Measurements from ENCODE around the gene RTP4.

The RTP4 gene, protein sequence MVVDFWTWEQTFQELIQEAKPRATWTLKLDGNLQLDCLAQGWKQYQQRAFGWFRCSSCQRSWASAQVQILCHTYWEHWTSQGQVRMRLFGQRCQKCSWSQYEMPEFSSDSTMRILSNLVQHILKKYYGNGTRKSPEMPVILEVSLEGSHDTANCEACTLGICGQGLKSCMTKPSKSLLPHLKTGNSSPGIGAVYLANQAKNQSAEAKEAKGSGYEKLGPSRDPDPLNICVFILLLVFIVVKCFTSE

DNA sequence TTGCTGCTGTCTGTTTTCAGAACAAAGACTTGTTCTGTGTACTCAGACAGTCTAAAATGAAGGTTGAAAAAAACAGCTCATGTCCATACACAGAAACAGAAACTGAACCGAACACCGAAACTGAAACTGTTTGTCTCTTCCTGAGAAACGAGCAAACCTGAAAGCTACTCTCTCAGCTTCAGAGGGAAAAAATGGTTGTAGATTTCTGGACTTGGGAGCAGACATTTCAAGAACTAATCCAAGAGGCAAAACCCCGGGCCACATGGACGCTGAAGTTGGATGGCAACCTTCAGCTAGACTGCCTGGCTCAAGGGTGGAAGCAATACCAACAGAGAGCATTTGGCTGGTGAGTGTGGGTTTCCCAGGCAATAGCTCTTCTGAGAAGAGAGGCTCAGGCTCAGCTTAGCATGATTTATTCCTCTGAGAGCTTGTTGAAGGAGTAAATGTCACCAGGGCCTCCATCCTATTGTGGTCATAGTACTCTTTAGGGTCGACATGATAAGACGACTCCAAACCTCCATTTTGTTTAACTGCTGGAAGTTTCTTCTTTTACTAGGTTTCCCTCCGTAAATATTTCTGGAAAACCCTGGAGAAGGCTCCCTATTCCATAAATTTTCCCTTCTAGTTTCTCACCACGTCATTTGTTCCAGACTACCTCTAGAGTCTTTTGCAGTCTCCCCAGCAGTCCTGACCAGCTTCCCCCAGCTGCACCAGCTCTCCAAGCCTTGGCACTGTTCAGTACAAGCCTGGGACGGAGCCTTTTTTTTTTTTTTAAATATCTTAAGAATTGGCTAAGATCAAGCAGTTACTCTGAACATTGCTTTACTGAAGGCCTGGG is at the start of gene RTP4:
Gene RTP4 (plus strand): TSS at position 135 of the 838 bp plus-strand sequence. CDS start 57 bp downstream, at position 192.
- no peak for DNase-seq (ENCODE audit: low read depth in 2 of 2)

DNA sequence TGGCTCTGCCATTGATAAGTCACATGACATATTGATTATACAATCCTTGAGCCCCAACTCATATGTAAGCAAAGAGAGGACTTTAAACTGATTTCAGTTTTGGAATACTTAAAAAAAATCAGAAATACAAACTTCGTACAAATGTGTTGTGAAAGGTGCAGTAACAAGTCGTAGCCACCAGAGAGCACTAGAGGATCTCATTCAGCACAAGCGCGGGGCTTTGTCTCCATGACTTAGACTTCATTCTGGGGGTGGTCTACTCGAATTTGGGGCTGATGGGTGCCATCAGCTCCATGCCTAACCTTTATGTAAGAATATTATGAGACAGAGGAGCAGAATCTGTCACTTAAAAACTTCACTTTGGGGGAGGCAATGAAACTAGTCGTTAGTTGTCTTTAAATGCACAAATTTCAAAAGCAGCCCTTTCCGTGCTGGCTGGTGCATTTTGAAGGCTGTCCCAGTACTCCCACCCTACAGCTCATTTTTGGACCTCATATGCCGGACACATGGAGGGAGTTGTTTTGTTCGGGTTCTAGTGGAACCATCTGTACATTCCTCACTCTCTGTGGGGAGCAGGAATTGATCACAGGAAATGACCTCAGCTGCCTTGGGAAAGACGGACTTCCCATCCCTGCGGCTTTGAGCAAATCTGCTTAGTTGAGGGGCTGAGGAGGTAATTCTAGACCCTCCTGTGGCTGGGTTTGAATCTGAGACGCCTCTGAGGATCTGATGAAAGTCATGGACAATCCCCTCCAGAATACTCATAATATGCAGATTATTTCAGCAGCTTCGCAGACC is 49.2 kb upstream of the RTP4 start:
- DNase-seq (ENCODE audit: low read depth in 2 of 2), result peak in 1 of 2 experiments; percentile 17

DNA sequence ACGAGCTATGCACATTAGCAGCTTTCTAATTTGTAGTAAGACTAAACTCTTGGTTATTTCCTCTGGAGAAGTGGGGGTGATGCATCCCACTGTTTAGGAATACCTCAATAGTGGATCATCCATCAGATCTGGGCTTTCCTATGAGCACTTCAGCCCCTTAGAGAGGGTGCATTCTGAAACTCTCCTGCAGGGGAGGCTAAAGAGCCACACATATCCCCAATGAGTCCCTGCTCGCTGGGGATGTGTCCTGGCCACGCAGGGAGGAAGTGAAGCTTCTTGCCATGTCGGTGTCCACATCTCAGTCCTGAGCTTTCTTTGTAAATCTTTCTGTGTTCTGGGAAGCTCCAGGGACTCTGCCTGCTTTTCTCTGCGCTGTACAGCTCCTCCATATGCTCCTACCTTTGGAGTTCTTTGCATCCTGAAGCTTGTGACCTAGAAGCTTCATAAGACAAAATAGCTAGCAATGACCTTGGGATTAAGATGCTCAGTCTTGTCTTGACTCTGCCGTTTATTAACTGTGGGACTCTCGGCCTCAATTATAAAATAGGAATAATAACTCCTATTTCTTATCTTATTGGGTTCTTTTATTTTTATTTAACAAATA is 48.4 kb upstream of the RTP4 start:
- DNase-seq (ENCODE audit: low read depth in 2 of 2), result peak; percentile 19 to 56

DNA sequence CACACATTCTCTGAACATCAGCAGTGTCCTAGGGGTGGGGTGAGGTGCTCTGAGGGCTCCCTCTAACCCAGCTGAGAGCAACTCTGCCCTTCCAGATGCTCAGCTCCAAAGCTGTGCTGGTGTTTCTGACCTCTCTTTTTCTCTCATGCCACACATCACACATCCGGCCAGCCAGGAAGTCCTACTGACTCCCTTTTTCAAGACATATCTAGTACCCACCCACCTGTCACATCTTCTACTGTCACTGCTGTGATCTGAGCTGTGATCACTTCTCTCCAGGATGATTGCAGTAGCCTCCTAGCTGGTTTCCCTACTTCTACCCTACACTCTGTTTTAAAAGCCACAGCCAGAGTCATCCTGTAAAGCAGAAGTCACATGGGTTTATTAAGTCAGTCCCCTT is 46.4 kb upstream of the RTP4 start:
- no peak for DNase-seq (ENCODE audit: low read depth in 2 of 2)

DNA sequence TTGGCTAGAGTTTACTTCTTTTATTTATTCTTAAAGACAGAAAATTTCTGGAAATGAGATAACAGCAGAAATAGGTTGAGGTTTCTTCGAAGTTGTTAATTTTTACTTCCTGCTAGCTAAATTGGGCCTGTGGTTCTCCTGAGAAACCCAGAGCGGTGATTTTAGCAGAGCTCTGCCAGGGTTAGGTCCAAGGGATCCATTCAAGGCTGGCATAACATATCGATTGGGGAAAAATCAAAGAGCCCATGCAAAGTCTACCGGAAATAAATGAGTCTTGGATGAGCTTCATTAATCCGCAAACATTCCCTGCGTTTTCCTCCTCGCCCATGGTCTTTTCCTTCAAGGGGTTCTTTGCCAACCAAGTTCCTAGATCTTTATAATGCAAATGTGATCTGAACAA is 45.9 kb upstream of the RTP4 start:
- DNase-seq (ENCODE audit: low read depth in 2 of 2), result no peak

DNA sequence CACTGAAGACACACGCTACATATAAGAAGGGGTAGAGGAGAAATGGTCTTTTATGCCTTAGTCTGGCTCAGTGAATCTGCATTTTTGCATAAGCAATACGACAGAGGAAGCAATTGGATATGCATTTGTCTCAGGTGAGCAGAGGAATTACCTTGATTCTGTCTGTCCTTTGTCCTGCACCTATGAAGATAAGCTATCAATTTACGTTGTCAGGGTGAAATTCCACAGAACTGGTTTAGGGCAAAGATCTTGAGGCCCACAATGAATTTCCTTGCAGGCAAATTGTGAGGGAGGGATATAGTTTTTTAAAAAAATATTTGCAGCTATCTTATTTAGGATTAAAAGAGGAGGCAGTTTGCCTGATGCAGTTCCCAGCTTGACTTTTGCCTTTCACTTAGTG is 45.1 kb upstream of the RTP4 start:
- DNase-seq (ENCODE audit: low read depth in 2 of 2), result no peak

DNA sequence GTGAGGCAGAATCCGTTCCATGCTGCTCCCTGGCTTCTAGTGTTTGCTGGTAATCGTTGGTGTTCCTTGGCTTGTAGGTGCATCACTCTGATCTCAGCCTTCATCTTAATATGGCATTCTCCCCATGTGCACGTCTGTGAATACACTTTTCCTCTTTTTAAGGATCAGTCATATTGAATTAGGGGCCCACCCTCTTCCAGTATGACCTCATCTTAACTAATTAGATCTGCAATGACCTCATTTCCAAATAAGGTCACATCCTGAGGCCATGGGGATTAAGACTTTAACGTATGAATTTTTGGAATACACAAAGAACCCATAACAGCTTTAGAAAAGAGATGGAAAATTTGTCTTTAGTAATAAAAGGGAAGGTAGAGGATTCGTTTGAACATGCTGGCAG is 42.6 kb upstream of the RTP4 start:
- DNase-seq (ENCODE audit: low read depth in 2 of 2), result no peak

DNA sequence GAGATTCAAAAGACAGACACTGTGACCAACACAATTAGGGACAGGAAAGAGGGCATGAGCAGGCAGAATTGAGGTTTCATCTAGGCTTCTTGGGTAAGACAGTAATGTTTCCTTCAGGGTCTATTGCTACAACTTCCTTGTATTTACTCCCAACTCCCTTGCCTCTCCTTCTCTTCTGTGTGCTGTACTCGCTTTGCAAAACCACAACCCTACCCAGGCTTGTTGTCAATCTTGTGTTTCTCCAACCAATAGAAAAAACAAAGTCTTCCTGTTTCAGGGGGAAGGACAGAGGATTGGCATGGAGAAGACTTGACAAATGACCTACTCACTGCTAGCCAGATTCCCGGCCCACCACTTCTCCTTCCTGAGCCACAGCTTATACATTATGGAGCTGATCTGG is 40.3 kb upstream of the RTP4 start:
- no peak for DNase-seq (ENCODE audit: low read depth in 2 of 2)

DNA sequence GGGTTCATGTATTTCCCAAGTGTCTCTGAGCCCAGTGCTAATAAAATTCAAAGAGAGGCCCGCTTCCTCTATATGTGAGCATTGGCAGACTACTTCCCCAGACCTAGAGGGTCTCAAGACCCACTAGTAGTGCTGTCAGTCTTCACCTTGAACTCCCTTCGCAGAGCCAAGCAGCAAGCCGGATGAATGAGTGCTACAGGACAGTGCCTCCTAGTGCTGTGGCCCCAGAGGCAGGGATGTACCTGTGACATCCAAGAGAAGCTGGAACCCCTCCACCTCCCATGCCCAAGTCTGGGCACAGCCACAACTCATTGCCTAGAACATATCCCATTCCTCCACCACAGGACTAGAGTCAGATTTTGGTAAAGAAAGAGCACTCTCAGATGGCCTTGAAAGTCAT is 39.5 kb upstream of the RTP4 start:
- DNase-seq (ENCODE audit: low read depth in 2 of 2), result no peak

DNA sequence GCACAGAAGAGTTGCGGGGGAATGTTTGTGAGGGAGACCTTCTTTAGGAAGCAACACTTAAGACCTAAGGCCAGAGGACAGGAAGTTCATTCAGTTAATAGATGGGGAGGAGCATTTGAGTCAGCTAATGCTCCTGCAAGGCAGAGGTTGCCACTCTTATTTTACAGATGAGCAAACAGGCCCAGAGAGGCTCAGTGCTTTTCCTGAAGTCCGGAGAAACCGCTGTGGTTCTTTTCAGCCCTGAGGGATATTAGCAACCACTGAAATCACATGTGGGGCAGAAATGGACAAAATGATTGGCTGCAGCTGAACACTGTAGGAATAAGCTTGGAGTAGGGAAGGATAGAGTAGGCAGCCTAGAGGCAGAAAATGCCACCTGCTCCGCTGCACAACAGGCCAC is 33.3 kb upstream of the RTP4 start:
- no peak for DNase-seq (ENCODE audit: low read depth in 2 of 2)

DNA sequence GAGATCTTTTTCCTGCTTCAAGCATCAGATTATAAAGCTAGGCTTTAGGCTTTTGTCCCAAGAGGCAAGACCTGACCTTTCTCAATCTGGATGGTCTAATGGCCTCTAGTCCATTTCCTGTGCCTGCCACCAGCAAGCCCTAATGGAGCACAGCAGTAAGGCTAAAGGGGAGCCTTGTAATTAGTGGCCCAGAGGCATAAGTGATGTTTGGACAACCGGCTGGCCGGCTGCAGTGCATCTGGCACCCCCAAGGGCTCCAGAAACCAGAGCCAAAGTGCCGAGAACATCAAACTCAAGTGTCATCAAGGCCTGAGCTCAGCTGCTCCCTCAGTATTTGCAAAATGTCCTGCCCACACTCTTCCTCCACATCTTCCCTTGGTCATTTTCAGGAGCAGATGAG is 31.9 kb upstream of the RTP4 start:
- DNase-seq (ENCODE audit: low read depth in 2 of 2), result no peak

DNA sequence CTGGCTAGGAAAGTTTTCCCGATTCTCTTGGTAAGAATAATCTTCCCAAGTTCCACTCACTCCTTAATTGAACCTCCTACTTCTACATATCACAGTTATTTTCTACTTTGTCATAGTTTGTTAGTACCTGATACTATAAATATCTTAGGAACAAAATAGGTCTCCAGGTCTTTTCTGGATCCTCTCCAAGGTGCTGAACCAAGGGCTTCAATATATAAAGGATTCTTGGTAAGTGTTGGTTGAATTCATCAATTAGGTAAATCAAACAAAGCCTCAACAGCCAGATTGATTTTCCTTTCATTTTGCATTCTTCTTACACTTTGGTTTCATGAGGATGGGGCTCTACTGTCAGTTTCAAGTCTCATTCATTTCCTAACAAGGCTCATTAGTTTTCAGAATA is 27.6 kb upstream of the RTP4 start:
- DNase-seq (ENCODE audit: low read depth in 2 of 2), result no peak

DNA sequence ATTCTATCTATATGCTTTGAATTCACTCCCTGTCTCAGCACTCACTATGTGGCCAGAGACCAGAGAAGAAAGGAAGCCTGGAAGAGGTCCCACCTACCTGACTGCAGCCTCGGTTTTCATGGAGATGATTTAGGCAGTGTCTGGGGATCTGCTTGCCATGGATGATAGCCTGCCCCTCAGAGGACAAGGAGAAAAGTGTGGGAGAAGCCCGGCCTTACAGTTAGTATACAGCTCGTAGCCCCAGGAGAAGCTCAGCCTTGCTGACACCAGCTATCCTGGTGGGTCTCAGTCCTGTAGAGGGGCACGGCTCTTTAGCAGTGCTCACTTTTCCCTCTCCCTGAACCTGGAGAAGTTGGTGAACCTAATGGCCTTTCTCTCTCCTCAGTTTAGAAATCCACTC is 25.9 kb upstream of the RTP4 start:
- no peak for DNase-seq (ENCODE audit: low read depth in 2 of 2)

DNA sequence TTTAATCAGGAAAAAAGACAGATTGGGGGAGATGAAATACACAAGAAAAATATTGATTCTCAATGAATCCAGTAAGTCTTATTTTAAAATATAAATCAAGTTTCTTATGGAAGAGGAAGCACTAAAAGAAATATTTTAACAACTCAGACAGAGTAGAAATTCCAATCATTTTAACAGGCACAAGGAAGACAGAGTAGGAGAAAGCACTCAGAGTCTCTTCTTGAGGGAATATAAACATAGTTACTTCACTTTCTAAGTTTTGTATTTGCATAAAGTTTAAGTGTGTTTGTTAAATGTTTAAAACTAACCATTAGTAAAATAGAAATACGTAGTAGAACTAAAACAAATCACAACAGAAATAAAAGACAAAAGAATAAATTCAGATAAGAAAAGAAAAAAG is 24.5 kb upstream of the RTP4 start:
- no peak for DNase-seq (ENCODE audit: low read depth in 2 of 2)

DNA sequence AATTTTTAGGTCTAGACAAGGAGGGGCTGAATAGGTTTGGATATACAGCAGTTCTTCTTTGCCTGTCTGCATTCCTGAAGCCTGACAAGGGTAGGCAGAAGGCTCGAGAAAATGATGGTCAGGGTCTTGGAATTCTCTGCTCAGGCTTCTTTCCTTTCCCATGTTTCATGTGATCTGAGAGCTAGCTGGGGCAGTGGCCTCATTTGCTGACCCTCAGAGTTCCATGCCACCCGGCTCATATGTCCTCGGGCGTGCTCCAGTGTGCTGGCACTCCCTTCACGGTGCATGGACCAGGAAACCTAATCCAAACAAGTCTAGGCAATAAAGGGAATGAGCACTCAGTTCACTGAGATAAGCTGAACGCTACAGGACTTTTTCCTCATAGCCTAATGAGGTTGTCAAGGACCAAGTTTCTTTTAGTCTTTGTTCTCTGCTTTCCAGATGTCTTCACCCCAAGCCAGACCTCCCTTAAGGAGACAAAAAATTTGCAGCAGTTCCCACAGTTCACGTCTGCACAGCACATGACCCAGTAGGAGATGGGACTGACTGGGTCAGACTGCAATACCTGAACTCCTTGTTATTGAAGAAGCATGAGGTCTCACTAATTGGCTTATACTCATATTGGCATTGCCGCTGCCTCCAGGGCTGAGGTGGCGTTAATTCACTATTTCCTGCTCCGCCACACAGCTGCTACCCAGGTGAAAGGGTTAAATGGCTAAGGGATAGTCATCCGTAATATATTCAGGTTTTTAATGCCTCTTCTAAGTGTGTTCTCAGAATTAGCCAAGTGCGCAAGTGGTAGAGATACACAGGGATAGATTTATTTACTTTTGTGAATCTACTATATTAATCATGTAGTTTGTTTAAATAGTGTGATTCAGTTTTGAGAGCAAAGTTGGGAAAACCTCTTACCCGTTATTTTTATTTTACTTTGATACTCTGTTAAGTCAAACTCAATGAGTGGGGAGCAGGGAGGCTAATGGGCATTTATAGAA is 15.3 kb upstream of the RTP4 start:
- no peak for DNase-seq (ENCODE audit: low read depth in 2 of 2)

DNA sequence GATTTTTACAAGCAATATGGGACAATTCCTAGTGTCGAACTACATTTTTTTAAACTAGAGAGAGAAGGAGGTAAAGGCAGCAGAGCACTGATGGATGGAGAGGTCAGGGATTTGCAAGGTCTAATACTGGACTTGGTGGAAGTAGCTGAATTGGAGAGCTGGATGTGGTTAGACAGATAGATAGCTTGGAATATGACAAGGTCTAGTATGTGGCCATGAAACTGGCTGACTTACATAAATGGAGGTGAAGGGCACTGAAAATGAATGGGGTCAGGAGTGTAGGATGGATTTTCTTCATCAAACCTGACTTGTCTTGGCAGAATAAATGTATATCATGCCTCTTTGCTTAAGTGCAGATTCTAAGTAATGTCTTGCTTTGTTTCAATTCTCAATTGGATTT is 10.1 kb upstream of the RTP4 start:
- DNase-seq (ENCODE audit: low read depth in 2 of 2), result no peak

DNA sequence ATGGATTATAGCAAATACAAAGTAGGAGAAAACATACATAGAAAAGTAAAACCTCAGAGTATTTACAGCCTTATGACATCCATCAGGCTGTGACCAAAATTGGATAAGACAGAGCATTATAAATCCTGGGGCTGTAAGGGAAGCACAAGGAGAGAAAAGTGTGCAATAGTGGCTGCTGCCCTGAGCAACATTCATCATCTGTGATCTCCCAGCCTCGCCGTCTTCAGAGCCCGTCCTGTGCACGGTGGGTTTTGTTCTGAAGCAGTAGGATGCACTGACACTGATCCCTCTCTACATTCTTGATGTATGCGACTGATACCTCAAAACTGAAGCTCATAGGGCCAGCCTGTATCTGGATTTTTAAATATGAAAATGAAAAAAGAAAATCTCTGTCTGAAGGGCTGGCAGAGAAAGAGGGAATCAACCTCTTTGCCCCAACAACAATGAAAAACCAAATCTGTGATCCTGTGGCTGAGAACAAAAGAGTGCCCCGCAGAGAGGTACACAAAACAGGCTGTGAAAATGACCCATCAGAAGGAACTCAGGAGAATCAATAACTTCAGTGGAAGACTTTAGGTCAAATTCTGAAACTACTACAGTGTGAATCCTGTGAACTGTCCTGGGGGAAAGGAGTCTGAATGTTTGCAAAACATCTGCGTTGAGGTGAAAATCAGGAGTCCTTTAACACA is 8.2 kb upstream of the RTP4 start:
- no peak for DNase-seq (ENCODE audit: low read depth in 2 of 2)

DNA sequence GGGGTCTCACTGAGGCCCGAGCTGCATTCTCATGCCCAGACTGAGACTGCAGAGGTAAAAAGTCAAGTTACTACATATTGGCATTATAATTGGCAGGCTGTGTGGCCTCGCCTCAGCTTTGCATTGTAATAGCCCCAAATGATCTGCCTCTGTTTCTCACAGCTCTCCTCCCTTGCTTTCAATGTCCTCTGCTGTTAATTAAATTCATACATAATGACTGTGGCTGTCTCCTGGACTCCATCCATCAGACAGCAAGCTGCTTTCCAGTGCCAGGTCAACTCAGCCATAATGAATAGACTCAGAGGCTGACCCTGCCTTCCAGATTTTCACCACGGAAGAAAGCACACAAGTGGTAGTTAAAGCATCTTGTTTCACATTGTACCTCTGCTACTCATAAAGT is 7.6 kb upstream of the RTP4 start:
- DNase-seq (ENCODE audit: low read depth in 2 of 2), result no peak

DNA sequence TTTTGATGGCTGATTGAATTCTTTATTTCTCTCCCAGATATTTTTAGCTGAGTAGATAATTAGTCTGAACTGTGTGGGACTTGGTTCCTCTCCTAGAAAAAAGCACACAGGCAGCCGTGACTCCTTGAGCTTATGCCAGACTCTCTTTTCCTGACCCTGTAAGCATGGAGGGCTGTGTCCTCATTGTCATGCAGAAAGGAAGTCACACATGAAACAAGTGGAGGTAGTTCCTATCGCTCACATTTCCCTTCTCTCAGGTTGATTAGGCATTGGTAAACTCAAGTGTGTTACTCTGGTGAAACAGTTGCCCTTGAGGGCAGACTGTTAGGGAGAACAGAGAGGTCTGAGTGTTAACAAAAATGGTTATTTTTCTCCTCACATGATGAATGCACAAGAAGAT is 6.3 kb upstream of the RTP4 start:
- DNase-seq (ENCODE audit: low read depth in 2 of 2), result no peak

DNA sequence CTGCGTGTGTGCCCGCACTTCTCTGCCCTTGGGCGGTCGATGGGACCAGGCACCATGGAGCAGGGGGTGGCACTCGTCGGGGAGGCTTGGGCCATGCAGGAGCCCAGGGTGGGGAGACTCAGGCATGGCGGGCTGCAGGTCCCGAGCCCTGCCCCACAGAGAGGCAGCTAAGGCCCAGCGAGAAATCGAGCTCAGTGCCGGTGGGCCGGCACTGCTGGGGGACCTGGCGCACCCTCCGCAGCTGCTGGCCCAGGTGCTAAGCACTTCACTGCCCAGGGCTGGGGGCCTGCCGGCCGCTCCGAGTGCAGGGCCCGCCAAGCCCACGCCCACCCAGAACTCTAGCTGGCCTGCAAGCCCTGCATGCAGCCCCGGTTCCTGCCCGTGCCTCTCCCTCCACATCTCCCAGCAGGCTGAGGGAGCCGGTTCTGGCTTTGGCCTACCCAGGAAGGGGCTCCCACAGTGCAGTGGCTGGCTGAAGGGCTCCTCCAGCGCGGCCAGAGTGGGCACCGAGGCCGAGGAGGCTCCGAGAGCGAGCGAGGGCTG is 553 bp upstream of the RTP4 start:
- DNase-seq (ENCODE audit: low read depth in 2 of 2), result no peak
